ENCODE results near the gene CCNB3. TPM values are rescaled to one million over a fixed set of nuclear protein-coding genes. Genes with fewer than 3 reads are reported as not detected.
A peak's percentile ranks its signal among the peaks of the same experiment; 100 is the strongest.

CCNB3 gene, protein sequence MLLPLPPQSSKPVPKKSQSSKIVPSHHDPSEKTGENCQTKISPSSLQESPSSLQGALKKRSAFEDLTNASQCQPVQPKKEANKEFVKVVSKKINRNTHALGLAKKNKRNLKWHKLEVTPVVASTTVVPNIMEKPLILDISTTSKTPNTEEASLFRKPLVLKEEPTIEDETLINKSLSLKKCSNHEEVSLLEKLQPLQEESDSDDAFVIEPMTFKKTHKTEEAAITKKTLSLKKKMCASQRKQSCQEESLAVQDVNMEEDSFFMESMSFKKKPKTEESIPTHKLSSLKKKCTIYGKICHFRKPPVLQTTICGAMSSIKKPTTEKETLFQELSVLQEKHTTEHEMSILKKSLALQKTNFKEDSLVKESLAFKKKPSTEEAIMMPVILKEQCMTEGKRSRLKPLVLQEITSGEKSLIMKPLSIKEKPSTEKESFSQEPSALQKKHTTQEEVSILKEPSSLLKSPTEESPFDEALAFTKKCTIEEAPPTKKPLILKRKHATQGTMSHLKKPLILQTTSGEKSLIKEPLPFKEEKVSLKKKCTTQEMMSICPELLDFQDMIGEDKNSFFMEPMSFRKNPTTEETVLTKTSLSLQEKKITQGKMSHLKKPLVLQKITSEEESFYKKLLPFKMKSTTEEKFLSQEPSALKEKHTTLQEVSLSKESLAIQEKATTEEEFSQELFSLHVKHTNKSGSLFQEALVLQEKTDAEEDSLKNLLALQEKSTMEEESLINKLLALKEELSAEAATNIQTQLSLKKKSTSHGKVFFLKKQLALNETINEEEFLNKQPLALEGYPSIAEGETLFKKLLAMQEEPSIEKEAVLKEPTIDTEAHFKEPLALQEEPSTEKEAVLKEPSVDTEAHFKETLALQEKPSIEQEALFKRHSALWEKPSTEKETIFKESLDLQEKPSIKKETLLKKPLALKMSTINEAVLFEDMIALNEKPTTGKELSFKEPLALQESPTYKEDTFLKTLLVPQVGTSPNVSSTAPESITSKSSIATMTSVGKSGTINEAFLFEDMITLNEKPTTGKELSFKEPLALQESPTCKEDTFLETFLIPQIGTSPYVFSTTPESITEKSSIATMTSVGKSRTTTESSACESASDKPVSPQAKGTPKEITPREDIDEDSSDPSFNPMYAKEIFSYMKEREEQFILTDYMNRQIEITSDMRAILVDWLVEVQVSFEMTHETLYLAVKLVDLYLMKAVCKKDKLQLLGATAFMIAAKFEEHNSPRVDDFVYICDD (N-terminal part only)
- polyA plus RNA-seq (ENCODE audit: insufficient read length in 4 of 4), result 1 to 10 TPM in 3 of 4 donors, under 1 TPM in 1; 0.83 to 1.7 (median 1.2) TPM

DNA sequence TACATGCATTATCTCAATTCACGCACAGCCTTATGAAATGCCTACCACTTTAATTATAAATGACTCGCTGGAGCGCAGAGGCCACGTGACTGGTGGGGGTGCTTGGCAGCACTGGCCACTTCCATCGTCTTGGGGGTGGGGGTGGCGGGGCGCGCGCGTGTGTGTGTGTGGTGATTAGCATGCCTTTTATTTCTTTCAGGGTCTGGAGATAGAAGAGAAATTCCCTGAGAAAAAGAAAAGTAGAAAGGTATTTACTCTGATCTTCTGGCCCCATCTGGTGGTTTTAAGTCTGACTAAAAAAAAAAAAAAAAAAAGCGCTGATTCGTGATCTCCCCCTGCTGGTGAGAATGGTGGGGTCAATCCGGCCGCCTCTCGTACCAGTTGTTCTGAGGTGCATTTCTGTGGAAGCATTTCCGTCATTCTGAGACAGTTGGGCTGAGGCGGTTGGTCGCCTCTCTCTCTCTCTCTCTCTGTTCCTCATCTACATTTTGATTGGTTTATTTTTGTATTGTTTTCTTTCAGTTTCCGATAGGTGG lies at the start of gene CCNB3:
CCNB3 (plus strand) TSS at position 402 of the 536 bp plus-strand sequence. CDS start 80,399 bp downstream, outside the sequence.
- peak; percentile 37 to 50 (median 41) for DNase-seq (ENCODE audit: low read depth in 4 of 4, low spot score in 3 of 4)

DNA sequence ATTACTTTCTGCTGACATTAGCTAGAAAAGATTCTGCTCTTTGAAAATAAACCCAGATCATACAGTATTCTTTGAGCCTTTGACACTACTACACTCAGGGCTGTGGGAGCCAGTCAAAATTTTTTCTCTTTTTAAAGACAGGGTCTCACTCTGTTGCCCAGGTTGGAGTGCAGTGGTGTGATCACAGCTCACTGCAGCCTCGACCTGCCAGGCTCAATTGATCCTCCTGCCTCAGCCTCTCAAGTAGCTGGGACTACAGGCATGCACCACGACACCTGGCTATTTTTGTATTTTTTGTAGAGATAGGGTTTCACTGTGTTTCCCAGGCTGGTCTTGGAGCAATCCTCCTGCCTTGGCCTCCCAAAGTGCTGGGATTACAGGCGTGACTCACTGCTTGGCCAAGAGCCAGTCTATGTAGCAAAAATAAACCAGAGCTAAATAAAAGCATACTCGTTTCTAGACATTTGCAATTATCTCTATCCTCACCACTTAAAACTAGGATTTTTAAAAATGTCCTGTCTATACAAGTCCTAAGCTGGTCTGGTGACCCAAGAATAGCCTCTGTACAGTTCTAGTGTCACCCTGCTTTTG lies 46.9 kb upstream of the CCNB3 start:
- DNase-seq (ENCODE audit: low read depth in 4 of 4, low spot score in 3 of 4), result no peak

DNA sequence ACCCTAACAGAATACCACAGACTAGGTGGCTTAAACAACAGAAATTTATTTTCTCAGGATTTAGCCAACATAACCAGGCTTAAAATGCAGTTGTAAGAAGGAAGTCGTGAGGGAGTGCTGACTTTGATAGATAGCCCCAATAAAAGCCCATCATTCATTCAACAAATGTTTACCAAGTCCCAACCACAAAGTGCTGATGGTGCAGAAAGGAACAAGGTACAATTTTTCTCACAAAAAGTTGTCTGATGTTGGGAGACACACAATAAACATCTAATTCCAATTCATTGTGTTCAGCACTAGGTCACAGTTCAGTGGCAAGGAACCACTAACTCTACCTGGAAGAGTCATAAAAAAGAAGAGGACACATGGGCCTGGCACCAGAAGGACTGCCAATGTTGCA lies 46.0 kb upstream of the CCNB3 start:
- DNase-seq (ENCODE audit: low read depth in 4 of 4, low spot score in 3 of 4), result peak in 1 of 4 donors; percentile 23

DNA sequence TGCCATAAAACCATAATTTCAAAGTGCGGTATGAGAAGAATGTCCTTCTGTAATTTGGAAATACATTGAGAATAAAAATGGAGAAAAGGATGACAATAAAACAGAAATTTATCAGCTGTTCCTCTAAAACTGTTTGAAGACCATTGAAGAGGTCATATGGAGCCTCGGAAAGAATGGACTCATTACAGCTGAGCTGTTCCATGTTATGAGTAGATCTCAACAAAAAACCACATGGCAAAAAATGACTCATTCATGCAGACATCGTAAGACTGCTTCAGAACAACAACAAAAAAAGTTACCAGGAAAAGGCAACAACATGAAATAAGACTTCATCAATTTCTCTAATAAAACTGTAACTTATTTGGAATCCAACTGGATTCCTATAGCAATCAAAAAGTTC lies 43.4 kb upstream of the CCNB3 start:
- DNase-seq (ENCODE audit: low read depth in 4 of 4, low spot score in 3 of 4), result no peak

DNA sequence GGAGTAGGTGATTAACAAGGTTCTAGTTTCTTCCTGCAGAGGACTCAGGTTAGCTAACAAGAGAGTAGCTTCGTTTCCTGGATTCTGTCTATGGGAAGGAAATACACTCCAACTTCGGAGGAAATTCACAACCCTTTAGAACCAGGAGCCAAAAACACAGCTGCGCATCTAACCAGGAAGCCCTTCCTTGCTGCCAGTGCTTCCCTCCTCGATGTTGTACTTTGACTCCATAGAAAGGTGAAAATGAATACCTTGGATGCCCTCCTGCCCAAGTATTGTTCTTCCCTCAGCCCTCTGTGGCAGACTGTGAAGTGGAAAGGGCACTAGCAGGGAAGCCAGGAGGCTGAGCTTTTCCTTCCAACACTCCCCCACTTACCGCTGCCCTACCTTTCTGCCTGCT lies 38.8 kb upstream of the CCNB3 start:
- DNase-seq (ENCODE audit: low read depth in 4 of 4, low spot score in 3 of 4), result no peak

DNA sequence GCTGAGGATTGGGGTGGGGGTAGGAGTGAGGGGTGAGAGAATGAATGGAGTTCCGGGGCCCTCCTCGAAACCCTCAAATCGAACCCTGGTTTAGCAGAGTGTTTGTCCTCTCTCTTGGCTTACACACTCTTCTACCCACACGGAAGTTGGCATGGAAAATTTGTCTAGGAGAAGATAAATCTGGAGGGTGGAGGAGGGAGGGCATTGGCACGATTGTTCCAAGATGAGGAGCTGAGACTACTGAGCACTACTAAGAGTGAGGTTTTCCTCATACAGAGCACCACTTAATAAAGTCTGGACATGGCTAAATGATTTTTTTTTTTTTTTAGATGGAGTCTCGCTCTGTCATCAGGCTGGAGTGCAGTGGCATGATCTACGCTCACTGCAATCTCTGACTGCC lies 37.2 kb upstream of the CCNB3 start:
- no peak for DNase-seq (ENCODE audit: low read depth in 4 of 4, low spot score in 3 of 4)

DNA sequence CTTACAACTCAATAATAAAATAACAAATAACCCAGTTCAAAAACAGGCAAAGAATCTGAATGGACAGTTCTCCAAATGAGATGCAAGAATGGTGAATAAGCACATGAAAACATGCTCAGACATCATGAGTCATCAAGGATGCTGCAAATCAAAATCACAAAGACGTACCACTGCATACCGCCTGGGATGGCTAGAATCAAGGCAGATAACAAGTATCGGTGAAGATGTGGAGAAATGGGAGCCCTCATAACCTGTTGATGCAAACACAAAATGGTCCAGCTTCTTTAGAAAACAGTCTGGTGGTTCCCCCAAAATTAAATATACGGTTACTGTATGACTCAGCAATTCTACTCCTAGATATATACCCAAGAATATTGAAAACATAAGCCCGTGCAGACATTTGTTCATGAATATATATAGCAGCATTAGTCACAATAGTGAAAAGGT lies 36.3 kb upstream of the CCNB3 start:
- no peak for DNase-seq (ENCODE audit: low read depth in 4 of 4, low spot score in 3 of 4)

DNA sequence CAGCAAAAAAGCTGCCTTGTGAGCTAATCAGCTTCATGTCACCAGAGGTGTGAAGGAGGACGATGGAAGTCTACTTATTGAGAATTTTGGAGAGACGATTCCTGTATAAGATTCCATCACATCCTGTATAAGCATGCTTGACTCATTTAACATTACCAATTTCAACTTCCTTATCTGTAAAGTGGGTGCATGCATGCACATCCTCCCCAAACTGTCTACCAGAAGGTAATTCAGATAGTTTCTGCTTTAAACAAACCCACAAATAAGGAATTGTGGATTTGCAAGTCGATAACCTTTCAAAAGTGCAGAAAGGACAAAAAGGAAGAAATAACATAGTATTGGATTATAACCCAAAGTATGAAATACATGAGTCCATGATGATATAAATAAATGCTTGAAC lies 34.8 kb upstream of the CCNB3 start:
- no peak for DNase-seq (ENCODE audit: low read depth in 4 of 4, low spot score in 3 of 4)

DNA sequence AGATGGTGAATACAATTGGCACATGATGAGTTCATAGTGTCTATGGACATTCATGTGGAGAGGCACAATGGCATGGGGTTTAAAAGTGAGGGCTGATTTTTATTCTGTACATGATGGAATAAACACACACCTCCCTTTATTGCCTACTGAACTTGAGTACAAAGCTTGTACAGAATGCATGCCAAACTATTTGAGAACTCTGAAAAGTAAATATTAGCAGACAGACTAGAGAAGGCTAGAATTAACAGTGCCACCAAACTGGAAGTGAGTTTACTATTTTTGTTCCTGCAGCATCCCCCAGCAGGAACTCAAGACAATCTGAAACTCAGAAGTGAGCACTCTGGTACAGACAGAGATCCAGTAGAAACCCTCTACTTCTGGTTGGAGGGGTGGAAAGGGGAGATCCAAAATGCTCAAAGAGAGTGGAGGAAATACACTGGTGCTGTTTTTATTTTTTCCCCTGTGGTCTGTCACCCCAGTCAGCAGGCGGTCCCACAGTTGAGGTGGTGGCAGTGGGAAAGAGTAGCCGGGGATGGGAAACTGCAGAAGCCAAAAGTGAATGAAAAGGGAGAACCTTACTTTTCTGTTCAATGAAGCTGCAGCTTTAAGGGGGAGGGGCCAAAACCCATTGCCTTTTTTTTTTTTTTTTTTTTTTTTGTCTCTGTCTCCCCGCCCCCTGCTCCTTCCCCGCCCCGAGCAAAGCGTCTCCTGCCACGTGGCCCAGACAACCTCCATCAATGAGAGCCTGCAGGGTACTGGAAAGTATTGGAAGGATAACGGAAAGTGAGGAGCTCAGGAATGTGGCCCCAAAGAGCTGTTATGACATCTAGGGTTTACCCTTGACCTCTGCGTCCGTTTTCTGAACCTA lies 24.3 kb upstream of the CCNB3 start:
- no peak for DNase-seq (ENCODE audit: low read depth in 4 of 4, low spot score in 3 of 4)

DNA sequence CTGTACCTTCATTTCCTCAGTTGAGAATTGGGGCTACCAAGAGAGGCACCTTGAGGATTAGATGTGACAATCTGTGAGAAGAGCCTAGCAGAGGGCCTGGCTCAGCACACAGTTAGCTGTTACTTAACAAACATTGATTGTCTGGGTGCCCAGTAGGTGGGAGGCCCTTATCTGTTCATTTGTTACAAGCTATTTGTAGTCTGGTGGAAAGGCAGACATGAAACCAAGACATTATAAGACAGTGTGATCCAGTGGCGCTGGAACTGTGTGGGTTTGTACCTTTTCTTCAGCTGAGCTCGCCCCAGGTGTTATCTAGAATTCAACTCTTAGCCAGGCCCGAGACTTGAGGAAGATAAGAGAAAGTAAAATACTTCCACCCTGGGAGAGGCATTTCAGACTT lies 20.7 kb upstream of the CCNB3 start:
- no peak for DNase-seq (ENCODE audit: low read depth in 4 of 4, low spot score in 3 of 4)

DNA sequence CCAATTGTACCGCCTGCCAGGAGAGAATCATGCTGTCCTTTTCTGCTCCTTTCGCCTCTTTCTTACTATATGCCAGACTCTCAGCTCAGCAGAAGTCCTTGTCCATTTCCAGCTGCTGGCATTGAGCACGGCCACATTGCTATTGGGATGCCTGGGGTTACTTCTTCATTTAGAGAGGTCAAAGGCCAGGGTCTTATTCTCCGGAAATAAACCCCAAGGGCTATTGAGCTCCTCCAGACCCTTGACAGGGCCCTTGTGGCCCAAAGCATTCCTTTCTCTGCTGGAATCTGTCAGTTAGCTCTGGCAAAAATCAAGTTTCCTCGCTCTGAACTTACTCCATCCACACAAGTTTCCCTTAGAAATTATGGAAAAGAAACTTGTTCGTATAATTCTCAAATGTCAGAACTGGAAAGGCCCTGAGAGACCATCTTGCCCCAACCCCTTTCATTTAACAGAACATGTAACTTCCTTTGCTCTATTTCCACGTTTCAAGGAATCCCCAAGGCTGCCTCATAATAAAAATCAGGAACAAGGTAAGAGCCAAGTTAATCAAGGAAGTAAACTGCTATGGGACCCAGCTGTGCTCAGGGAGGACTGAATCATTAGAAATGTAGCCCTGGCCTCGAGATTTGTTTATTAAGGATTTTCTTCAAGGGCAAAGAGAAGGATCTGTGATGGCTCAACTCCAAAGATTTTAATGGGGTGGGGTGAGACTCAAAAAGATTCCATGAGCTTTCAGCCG lies 15.5 kb upstream of the CCNB3 start:
- DNase-seq (ENCODE audit: low read depth in 4 of 4, low spot score in 3 of 4), result no peak

DNA sequence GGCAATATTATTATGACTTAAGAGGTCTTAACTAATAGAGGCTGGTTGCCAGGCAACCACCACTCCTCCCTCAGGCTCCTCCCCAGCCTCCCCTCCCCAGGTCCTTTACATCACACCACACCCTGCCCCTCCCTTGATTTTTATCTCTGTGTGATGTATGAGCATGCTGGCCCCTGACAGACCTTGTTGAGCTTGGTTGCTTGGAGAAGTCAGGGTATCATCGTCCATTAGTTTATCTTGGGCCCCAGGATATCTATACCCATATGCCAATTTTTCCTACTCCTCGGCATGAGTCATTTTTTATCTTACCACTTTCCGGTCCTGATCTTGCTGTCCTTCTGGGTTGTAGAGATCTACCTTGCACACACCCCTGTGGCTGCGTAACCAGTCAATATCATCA lies 6.2 kb upstream of the CCNB3 start:
- DNase-seq (ENCODE audit: low read depth in 4 of 4, low spot score in 3 of 4), result no peak

DNA sequence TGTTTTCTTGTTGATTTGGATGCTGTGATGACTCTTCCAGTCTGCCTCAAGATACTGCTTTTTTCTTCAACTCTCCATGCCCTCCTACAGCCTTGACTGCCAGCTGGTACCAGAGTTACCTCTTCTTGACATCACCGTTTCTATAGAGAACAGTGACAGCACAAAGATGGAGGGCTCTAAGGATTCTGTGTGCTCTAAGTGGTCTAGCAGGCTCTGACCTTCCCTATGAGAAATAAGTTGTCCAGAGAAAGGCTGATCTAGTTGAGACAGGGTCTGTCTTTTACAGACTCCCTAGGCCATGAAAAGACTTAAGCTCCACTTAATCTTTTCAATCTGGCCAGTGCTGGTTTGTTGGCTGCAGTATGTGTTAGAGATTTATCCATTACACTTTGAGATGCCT lies 3.7 kb upstream of the CCNB3 start, which contains the start of gene AKAP4:
AKAP4 (minus strand) TSS at position 101 of the 400 bp plus-strand sequence. CDS start 118 bp downstream, outside the sequence.
- DNase-seq (ENCODE audit: low read depth in 4 of 4, low spot score in 3 of 4), result no peak

DNA sequence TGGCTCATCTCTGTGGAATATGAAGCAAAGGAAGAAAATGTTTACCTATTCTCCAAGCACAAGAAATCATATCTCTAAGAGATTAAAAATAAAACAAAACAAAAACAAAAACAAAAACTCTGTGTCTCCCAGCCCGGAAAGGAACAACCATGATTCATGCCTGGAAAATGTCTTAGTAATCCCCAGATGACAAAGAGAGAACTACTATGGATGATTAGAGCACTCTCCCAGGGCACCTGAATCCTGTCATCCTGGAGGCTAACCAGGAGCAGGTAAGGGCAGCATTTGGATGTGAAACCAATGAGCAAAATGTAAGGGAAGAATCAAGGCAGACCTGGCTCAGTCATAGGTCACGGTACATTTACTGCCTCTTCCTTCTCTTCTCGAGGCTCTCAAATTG lies 2.0 kb upstream of the CCNB3 start:
- DNase-seq (ENCODE audit: low read depth in 4 of 4, low spot score in 3 of 4), result no peak

DNA sequence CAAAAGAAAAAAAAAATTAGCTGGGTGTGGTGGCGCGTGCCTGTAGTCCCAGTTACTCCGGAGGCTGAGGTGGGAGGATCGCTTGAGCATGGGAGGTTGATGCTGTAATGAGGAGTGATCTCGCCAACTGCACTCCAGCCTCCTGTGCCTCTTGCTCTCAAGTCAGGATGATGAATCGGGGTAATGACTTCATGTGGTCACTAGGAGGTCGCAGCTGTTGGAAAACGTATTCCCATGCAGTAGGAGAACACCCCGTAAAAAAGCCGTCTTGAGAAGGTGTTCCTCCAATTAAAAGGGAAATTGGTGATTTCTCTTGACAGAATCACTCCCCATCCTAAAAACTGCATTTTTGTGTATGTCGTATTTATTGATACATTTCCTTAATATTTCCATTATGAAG lies 2.2 kb downstream of the CCNB3 start:
- DNase-seq (ENCODE audit: low read depth in 4 of 4, low spot score in 3 of 4), result no peak

DNA sequence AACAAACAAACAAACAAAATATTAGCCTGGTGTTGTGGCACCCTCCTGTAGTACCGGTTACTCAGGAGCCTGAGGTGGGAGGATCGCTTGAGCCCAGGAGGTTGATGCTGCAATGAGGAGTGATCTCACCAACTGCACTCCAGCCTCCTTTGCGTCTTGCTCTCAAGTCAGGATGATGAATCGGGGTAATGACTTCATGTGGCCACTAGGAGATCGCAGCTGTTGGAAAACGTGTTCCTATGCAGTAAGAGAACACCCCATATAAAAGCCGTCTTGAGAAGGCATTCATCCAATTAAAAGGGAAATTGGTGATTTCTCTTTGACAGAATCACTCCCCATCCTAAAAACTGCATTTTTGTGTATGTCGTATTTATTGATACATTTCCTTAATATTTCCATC lies 6.9 kb downstream of the CCNB3 start:
- no peak for DNase-seq (ENCODE audit: low read depth in 4 of 4, low spot score in 3 of 4)

DNA sequence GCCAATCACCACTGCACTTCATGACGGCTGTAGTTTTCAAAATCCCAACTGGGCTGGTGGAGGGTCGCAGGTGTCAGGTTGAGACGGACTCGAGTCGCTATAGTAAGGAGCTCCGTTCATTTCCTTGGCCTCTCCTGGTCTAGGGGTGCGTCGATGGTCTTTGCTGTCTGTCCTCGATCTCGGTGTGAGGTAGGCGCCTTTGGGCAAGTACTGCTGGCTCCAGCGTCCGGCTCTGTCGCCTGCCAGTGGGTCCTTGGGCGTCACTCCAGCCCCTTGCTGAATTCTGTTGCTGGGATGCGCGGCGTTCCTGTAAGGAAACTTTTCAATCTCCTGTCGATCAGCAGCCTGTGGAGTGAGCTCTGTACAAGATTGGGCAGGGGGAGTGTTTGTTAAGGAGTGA lies 76.7 kb downstream of the CCNB3 start:
- no peak for DNase-seq (ENCODE audit: low read depth in 4 of 4, low spot score in 3 of 4)

DNA sequence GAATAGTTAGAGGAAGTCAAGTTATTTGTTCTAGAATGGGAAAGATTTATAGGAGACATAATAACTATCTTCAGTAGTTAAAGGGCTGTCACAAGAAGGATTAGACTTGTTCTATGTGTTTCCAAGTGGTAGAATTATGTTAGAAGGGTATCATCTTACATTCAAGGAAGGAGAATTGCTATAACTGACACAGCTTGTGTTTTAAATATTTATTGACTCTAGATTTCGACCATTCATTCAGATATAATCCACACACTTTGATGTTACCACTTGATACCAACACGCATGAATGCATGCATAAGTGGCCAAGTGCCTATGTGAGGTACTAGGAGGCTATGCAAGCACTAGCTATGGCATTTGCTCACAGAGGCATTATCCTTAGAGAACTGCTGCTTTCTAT lies 122.7 kb downstream of the CCNB3 start:
- no peak for DNase-seq (ENCODE audit: low read depth in 4 of 4, low spot score in 3 of 4)
